Endodermal cell (in vitro differentiated cells): ENCODE data around the gene PTCHD4. TPM values are rescaled to one million over a fixed set of nuclear protein-coding genes. Genes with fewer than 3 reads are reported as not detected.
"Not testable (repeated sequence)": the region's sequence is repeated elsewhere in the genome, so short reads cannot be mapped to it uniquely, and the experiment has no call there.

Experiments
- DNase-seq: peaks from one replicate; pipeline ENCODE4 v3.0.0-alpha.2; 2017
- H3K27ac ChIP-seq: 2 replicates; pipeline ENCODE4 v1.5.1; 2013; ENCODE audit warnings: mild to moderate bottlenecking, low read depth, low read length, moderate library complexity
- H3K27me3 ChIP-seq: 2 replicates; pipeline ENCODE4 v1.6.1; 2013; ENCODE audit warnings: mild to moderate bottlenecking, low read length, moderate library complexity; ENCODE audit not compliant: insufficient read depth, control insufficient read depth, poor library complexity, severe bottlenecking
- H3K36me3 ChIP-seq: 2 replicates; pipeline ENCODE4 v1.7.0; 2013; ENCODE audit warnings: mild to moderate bottlenecking, low read length, moderate library complexity; ENCODE audit not compliant: control insufficient read depth, insufficient read depth
- H3K4me1 ChIP-seq: one replicate; pipeline ENCODE4 v1.7.0; 2013; ENCODE audit warnings: low read length; ENCODE audit not compliant: control insufficient read depth, insufficient read depth
- H3K4me3 ChIP-seq: 2 replicates; pipeline ENCODE4 v1.5.1; 2013; ENCODE audit warnings: mild to moderate bottlenecking, low read length, moderate library complexity
- H3K9ac ChIP-seq: 2 replicates; pipeline ENCODE4 v1.6.1; 2013; ENCODE audit warnings: mild to moderate bottlenecking, low read length, moderate library complexity; ENCODE audit not compliant: poor library complexity, severe bottlenecking; ENCODE audit errors: extremely low read depth
- H3K9me3 ChIP-seq: 2 replicates; pipeline ENCODE4 v1.6.1; 2013; ENCODE audit warnings: mild to moderate bottlenecking, low read length, moderate library complexity; ENCODE audit not compliant: control insufficient read depth
- H3K27ac Mint-ChIP-seq: 2 replicates; pipeline ENCODE4 v1.8.0; 2020; ENCODE audit warnings: mixed read lengths
- H3K27me3 Mint-ChIP-seq: 2 replicates; pipeline ENCODE4 v1.8.0; 2021; ENCODE audit warnings: mild to moderate bottlenecking, mixed read lengths; ENCODE audit not compliant: insufficient read depth
- H3K36me3 Mint-ChIP-seq: 2 replicates; pipeline ENCODE4 v1.8.0; 2020; ENCODE audit warnings: low read depth, mixed read lengths
- H3K4me1 Mint-ChIP-seq: 2 replicates; pipeline ENCODE4 v1.8.0; 2020; ENCODE audit warnings: mixed read lengths
- H3K4me3 Mint-ChIP-seq: 2 replicates; pipeline ENCODE4 v1.8.0; 2020; ENCODE audit warnings: mild to moderate bottlenecking, moderate library complexity, mixed read lengths
- H3K9me3 Mint-ChIP-seq: 2 replicates; pipeline ENCODE4 v1.8.0; 2020; ENCODE audit warnings: mild to moderate bottlenecking, mixed read lengths
- CTCF ChIP-seq: fragments of 200-600 bp; sonication (generic); conservative IDR thresholded peaks from 2 replicates; pipeline ENCODE4 v1.5.0; 2021; ENCODE audit warnings: antibody characterized with exemption, mild to moderate bottlenecking
- WGBS, 2 experiments: methylation state at CpG; one replicate each; pipeline versions ENCODE4 v1.1.5 to v1.1.7; 2013; ENCODE audit warnings: missing lambda C conversion rate in 2 of 2, mixed read lengths in 1 of 2; ENCODE audit not compliant: insufficient coverage in 1 of 2, insufficient read length in 1 of 2; 5-methylcytosine and 5-hydroxymethylcytosine counted together
- total RNA-seq, 2 donors: library from RNA; stranded (reverse); fragmentation: NEBNext Ultra II Directional in 1 of 2; extraction: Animal tissue kit (Norgen Biotek cat#: 25700) in 1 of 2; gene quantifications; 2 replicates in 1 of 2; 3 replicates in 1 of 2; pipeline ENCODE4 v1.2.1, GENCODE V29; 2021

Gene PTCHD4
- total RNA-seq, 2 donors from 2014 or later: 0.11 to 0.42 TPM

- peak overlapping the region; percentile 50 for H3K9ac ChIP-seq
- Mint-ChIP-seq H3K4me1 (peaks cover 36% of the 10 kb centered on the region), H3K4me3 (peak overlapping the region; percentile 61), H3K27ac (peak overlapping the region; percentile 94), H3K27me3 (no peaks in the 10 kb centered on the region), H3K36me3 (peaks cover 2% of the 10 kb centered on the region), H3K9me3 (peaks cover 13% of the 10 kb centered on the region)
- H3K27ac ChIP-seq: peak overlapping the region; percentile 79
- H3K27me3 ChIP-seq: no peaks in the 10 kb centered on the region
- H3K4me3 ChIP-seq: peak overlapping the region; percentile 74
- H3K4me1 ChIP-seq: peaks cover 15% of the 10 kb centered on the region
- WGBS, 2 experiments: 45% methylated on average over 2 of the region's 2 CpGs; no CpG with 5 or more reads in 1 of the 2 experiments
- no peak for DNase-seq
- H3K9me3 ChIP-seq: no peaks in the 10 kb centered on the region
- no peak for TF ChIP-seq CTCF
- no peaks in the 10 kb centered on the region for H3K36me3 ChIP-seq
Measured at GRCh38 chr6:48110436-48111142, 408 bp downstream of the PTCHD4 start.

- Histone ChIP-seq H3K27ac (no peak overlapping the region), H3K9ac (peak overlapping the region; percentile 42)
- 75% methylated on average over 3 of the region's 3 CpGs; no CpG with 5 or more reads in 1 of the 2 experiments for WGBS, 2 experiments
Measured at GRCh38 chr6:48109944-48110343, 1.1 kb downstream of the PTCHD4 start.

GRCh38 chr6:48102476-48103195, 8.4 kb downstream of the PTCHD4 start:
- Mint-ChIP-seq H3K36me3 (peaks cover 18% of the 10 kb centered on the region), H3K9me3 (peaks cover 38% of the 10 kb centered on the region)
- WGBS, 2 experiments: 92 to 95% methylated on average over 11 to 17 of the region's 17 CpGs
- not testable (repeated sequence) for H3K9ac ChIP-seq, H3K27me3 ChIP-seq, H3K27me3 Mint-ChIP-seq, H3K27ac Mint-ChIP-seq, H3K4me1 Mint-ChIP-seq, H3K36me3 ChIP-seq, DNase-seq, H3K4me3 ChIP-seq, H3K4me1 ChIP-seq, H3K27ac ChIP-seq, H3K4me3 Mint-ChIP-seq, H3K9me3 ChIP-seq

More at GRCh38 chr6:48109944-48110343, 1.1 kb downstream of the PTCHD4 start:
- Mint-ChIP-seq H3K4me3 (peak overlapping the region; percentile 61), H3K9me3 (peaks cover 16% of the 10 kb centered on the region), H3K27me3 (no peaks in the 10 kb centered on the region), H3K27ac (peak overlapping the region; percentile 82), H3K4me1 (peaks cover 36% of the 10 kb centered on the region), H3K36me3 (peaks cover 2% of the 10 kb centered on the region)
- no peaks in the 10 kb centered on the region for H3K9me3 ChIP-seq
- no peaks in the 10 kb centered on the region for H3K36me3 ChIP-seq
- DNase-seq: no peak
- peaks cover 15% of the 10 kb centered on the region for H3K4me1 ChIP-seq
- no peaks in the 10 kb centered on the region for H3K27me3 ChIP-seq
- peak overlapping the region; percentile 74 for H3K4me3 ChIP-seq
- no peak for TF ChIP-seq CTCF
